Stimulated activated naive B cell treated with anti-CD40 and anti-IgM and Interleukin-4, amounts not matched to agents 10 μg/mL and 1 μg/mL and 100 μg/mL, for 72 hours (primary cell): ENCODE data around the gene MICU1.
"Not testable (repeated sequence)": the region's sequence is repeated elsewhere in the genome, so short reads cannot be mapped to it uniquely, and the experiment has no call there.

ENCODE experiments used
- ATAC-seq, 2 donors: fragments of 150-1000 bp; cut with Tn5 transposase; replicated peaks; 2 replicates each; pipeline ENCODE4 v1.10.0; 2021; ENCODE audit warnings: moderate library complexity in 1 of 2
- DNase-seq: peaks from one replicate; pipeline ENCODE4 v3.0.0; 2021
- H3K27ac Mint-ChIP-seq: one replicate; pipeline ENCODE4 v1.8.0; 2022; ENCODE audit warnings: mild to moderate bottlenecking, mixed read lengths
- H3K27me3 Mint-ChIP-seq, 2 donors: one replicate each; pipeline ENCODE4 v1.8.0; 2022; ENCODE audit warnings: mixed read lengths in 2 of 2
- H3K36me3 Mint-ChIP-seq, 2 donors: one replicate each; pipeline ENCODE4 v1.8.0; 2022; ENCODE audit warnings: mixed read lengths in 2 of 2, mild to moderate bottlenecking in 1 of 2
- H3K4me1 Mint-ChIP-seq, 2 donors: one replicate each; pipeline ENCODE4 v1.8.0; 2022; ENCODE audit warnings: mixed read lengths in 2 of 2, mild to moderate bottlenecking in 1 of 2
- H3K4me3 Mint-ChIP-seq, 2 donors: one replicate each; pipeline ENCODE4 v1.8.0; 2022; ENCODE audit warnings: mild to moderate bottlenecking in 2 of 2, mixed read lengths in 2 of 2, moderate library complexity in 1 of 2
- H3K9me3 Mint-ChIP-seq, 2 donors: one replicate each; pipeline ENCODE4 v1.8.0; 2022; ENCODE audit warnings: mixed read lengths in 2 of 2, mild to moderate bottlenecking in 1 of 2

The MICU1 gene

GRCh38 chr10:72490951-72491350 lies 134.9 kb downstream of the MICU1 start:
- no peak for ATAC-seq

GRCh38 chr10:72487521-72487920 lies 138.4 kb downstream of the MICU1 start:
- ATAC-seq (no peak), DNase-seq (no peak)
- no peak overlapping the region for H3K27ac Mint-ChIP-seq
- peaks cover 6 to 11% of the 10 kb centered on the region in 2 donors for H3K36me3 Mint-ChIP-seq
- no peaks in the 10 kb centered on the region for H3K27me3 Mint-ChIP-seq
- no peaks in the 10 kb centered on the region for H3K4me1 Mint-ChIP-seq
- no peaks in the 10 kb centered on the region for H3K9me3 Mint-ChIP-seq
- no peak overlapping the region for H3K4me3 Mint-ChIP-seq

More at GRCh38 chr10:72490951-72491350, 134.9 kb downstream of the MICU1 start:
- H3K36me3 Mint-ChIP-seq = peaks cover 4 to 7% of the 10 kb centered on the region in 2 donors
- H3K27me3 Mint-ChIP-seq = no peaks in the 10 kb centered on the region
- no peaks in the 10 kb centered on the region for H3K9me3 Mint-ChIP-seq
- H3K27ac Mint-ChIP-seq = no peak overlapping the region
- H3K4me1 Mint-ChIP-seq = no peaks in the 10 kb centered on the region
- no peak overlapping the region for H3K4me3 Mint-ChIP-seq
- DNase-seq = no peak

GRCh38 chr10:72487116-72487515 lies 138.8 kb downstream of the MICU1 start:
- DNase-seq (no peak), ATAC-seq (no peak)
- H3K9me3 Mint-ChIP-seq = no peaks in the 10 kb centered on the region
- peaks cover 5 to 11% of the 10 kb centered on the region in 2 donors for H3K36me3 Mint-ChIP-seq
- H3K27me3 Mint-ChIP-seq = no peaks in the 10 kb centered on the region
- H3K4me1 Mint-ChIP-seq = no peaks in the 10 kb centered on the region
- H3K27ac Mint-ChIP-seq = no peak overlapping the region
- no peak overlapping the region for H3K4me3 Mint-ChIP-seq

- H3K36me3 Mint-ChIP-seq = peaks cover 2 to 11% of the 10 kb centered on the region in 2 donors
Observed at GRCh38 chr10:72485701-72486100, 140.2 kb downstream of the MICU1 start.

GRCh38 chr10:72484521-72484920 lies 141.4 kb downstream of the MICU1 start:
- Mint-ChIP-seq H3K27me3 (no peaks in the 10 kb centered on the region), H3K4me1 (no peaks in the 10 kb centered on the region), H3K36me3 (peaks cover 3 to 11% of the 10 kb centered on the region in 2 donors), H3K9me3 (no peaks in the 10 kb centered on the region), H3K27ac (no peak overlapping the region), H3K4me3 (no peak overlapping the region)
- ATAC-seq (no peak), DNase-seq (no peak)

More at GRCh38 chr10:72485701-72486100, 140.2 kb downstream of the MICU1 start:
- DNase-seq = no peak
- no peaks in the 10 kb centered on the region for H3K4me1 Mint-ChIP-seq
- no peak overlapping the region for H3K27ac Mint-ChIP-seq
- no peak for ATAC-seq
- H3K9me3 Mint-ChIP-seq = no peaks in the 10 kb centered on the region
- no peaks in the 10 kb centered on the region for H3K27me3 Mint-ChIP-seq
- H3K4me3 Mint-ChIP-seq = no peak overlapping the region

GRCh38 chr10:72483471-72483870 lies 142.4 kb downstream of the MICU1 start:
- DNase-seq = no peak
- ATAC-seq = no peak

GRCh38 chr10:72480861-72481260 lies 145.0 kb downstream of the MICU1 start:
- Mint-ChIP-seq H3K27ac (no peak overlapping the region), H3K36me3 (peaks cover 9 to 13% of the 10 kb centered on the region in 2 donors), H3K4me1 (no peaks in the 10 kb centered on the region), H3K4me3 (no peak overlapping the region), H3K9me3 (no peaks in the 10 kb centered on the region), H3K27me3 (no peaks in the 10 kb centered on the region)
- ATAC-seq (no peak), DNase-seq (no peak)

More at GRCh38 chr10:72483471-72483870, 142.4 kb downstream of the MICU1 start:
- H3K27me3 Mint-ChIP-seq = no peaks in the 10 kb centered on the region
- no peaks in the 10 kb centered on the region for H3K9me3 Mint-ChIP-seq
- H3K4me3 Mint-ChIP-seq = no peak overlapping the region
- peaks cover 6 to 15% of the 10 kb centered on the region in 2 donors for H3K36me3 Mint-ChIP-seq
- no peaks in the 10 kb centered on the region for H3K4me1 Mint-ChIP-seq
- H3K27ac Mint-ChIP-seq = no peak overlapping the region

- Mint-ChIP-seq H3K27ac (no peak overlapping the region), H3K4me3 (no peak overlapping the region), H3K27me3 (no peaks in the 10 kb centered on the region), H3K4me1 (no peaks in the 10 kb centered on the region), H3K9me3 (no peaks in the 10 kb centered on the region), H3K36me3 (peaks cover 18 to 30% of the 10 kb centered on the region in 2 donors)
- DNase-seq (no peak), ATAC-seq (no peak)
Observed at GRCh38 chr10:72477463-72477862, 148.4 kb downstream of the MICU1 start.

GRCh38 chr10:72472306-72472705 lies 153.6 kb downstream of the MICU1 start:
- H3K4me1 Mint-ChIP-seq = no peaks in the 10 kb centered on the region
- DNase-seq (no peak), ATAC-seq (no peak)
- H3K9me3 Mint-ChIP-seq = no peaks in the 10 kb centered on the region
- no peak overlapping the region for H3K27ac Mint-ChIP-seq
- H3K4me3 Mint-ChIP-seq = no peak overlapping the region
- H3K36me3 Mint-ChIP-seq = peaks cover 35 to 61% of the 10 kb centered on the region in 2 donors
- H3K27me3 Mint-ChIP-seq = no peaks in the 10 kb centered on the region

- Mint-ChIP-seq H3K4me1 (no peaks in the 10 kb centered on the region), H3K9me3 (no peaks in the 10 kb centered on the region), H3K36me3 (peaks cover 37 to 65% of the 10 kb centered on the region in 2 donors), H3K4me3 (no peak overlapping the region), H3K27ac (no peak overlapping the region), H3K27me3 (no peaks in the 10 kb centered on the region)
- no peak for DNase-seq
- ATAC-seq = no peak
Observed at GRCh38 chr10:72470666-72471065, 155.2 kb downstream of the MICU1 start.

- DNase-seq, H3K27me3 Mint-ChIP-seq, H3K4me3 Mint-ChIP-seq, ATAC-seq, H3K4me1 Mint-ChIP-seq, H3K27ac Mint-ChIP-seq, H3K9me3 Mint-ChIP-seq: not testable (repeated sequence)
- H3K36me3 Mint-ChIP-seq = peaks cover 31 to 53% of the 10 kb centered on the region in 2 donors
Observed at GRCh38 chr10:72467064-72467463, 158.8 kb downstream of the MICU1 start.

GRCh38 chr10:72466018-72466417 lies 159.9 kb downstream of the MICU1 start:
- no peaks in the 10 kb centered on the region for H3K4me1 Mint-ChIP-seq
- H3K9me3 Mint-ChIP-seq = no peaks in the 10 kb centered on the region
- ATAC-seq = no peak
- H3K36me3 Mint-ChIP-seq = peaks cover 25 to 46% of the 10 kb centered on the region in 2 donors
- no peak overlapping the region for H3K27ac Mint-ChIP-seq
- DNase-seq = no peak
- no peak overlapping the region for H3K4me3 Mint-ChIP-seq
- H3K27me3 Mint-ChIP-seq = no peaks in the 10 kb centered on the region

GRCh38 chr10:72464438-72464837 lies 161.4 kb downstream of the MICU1 start:
- no peak for DNase-seq
- Mint-ChIP-seq H3K36me3 (peaks cover 17 to 36% of the 10 kb centered on the region in 2 donors), H3K4me1 (peaks cover 0 to under 1% of the 10 kb centered on the region in 2 donors), H3K27me3 (no peaks in the 10 kb centered on the region), H3K4me3 (no peak overlapping the region), H3K9me3 (no peaks in the 10 kb centered on the region), H3K27ac (no peak overlapping the region)
- no peak for ATAC-seq

GRCh38 chr10:72462261-72462660 lies 163.6 kb downstream of the MICU1 start:
- Mint-ChIP-seq H3K4me3 (no peak overlapping the region), H3K4me1 (peaks cover 3 to 4% of the 10 kb centered on the region in 2 donors), H3K9me3 (peaks cover 0 to 1% of the 10 kb centered on the region in 2 donors), H3K27me3 (no peaks in the 10 kb centered on the region), H3K27ac (no peak overlapping the region), H3K36me3 (peaks cover 19 to 34% of the 10 kb centered on the region in 2 donors)
- DNase-seq (no peak), ATAC-seq (no peak)

GRCh38 chr10:72461085-72461484 lies 164.8 kb downstream of the MICU1 start:
- no peak overlapping the region for H3K27ac Mint-ChIP-seq
- no peak overlapping the region for H3K4me3 Mint-ChIP-seq
- no peaks in the 10 kb centered on the region for H3K27me3 Mint-ChIP-seq
- H3K36me3 Mint-ChIP-seq = peaks cover 19 to 30% of the 10 kb centered on the region in 2 donors
- DNase-seq = no peak
- ATAC-seq = no peak
- H3K9me3 Mint-ChIP-seq = peaks cover 0 to 1% of the 10 kb centered on the region in 2 donors
- H3K4me1 Mint-ChIP-seq = peaks cover 6 to 13% of the 10 kb centered on the region in 2 donors
